H9 (cell line): ENCODE results near the gene UHRF1. TPM values are rescaled to one million over a fixed set of nuclear protein-coding genes. Genes with fewer than 3 reads are reported as not detected.

Experiments
- DNase-seq: peaks from one replicate; pipeline ENCODE4 v3.0.0-alpha.2; 2017
- H2AFZ ChIP-seq: one replicate; pipeline ENCODE4 v1.6.1; 2013; ENCODE audit warnings: mild to moderate bottlenecking, low read length, control low read depth, moderate library complexity
- H2AK5ac ChIP-seq: 2 replicates; pipeline ENCODE4 v1.6.1; 2013; ENCODE audit warnings: low read length, control low read depth, mixed read lengths; ENCODE audit not compliant: insufficient read length
- H2BK120ac ChIP-seq: one replicate; pipeline ENCODE4 v1.6.1; 2013; ENCODE audit warnings: low read depth, mild to moderate bottlenecking, low read length, control low read depth, inconsistent platforms; ENCODE audit not compliant: poor library complexity, severe bottlenecking
- H2BK12ac ChIP-seq: 2 replicates; pipeline ENCODE4 v1.6.1; 2013; ENCODE audit warnings: low read length, control low read depth, mixed read lengths, low read depth; ENCODE audit not compliant: insufficient read length
- H2BK15ac ChIP-seq: 2 replicates; pipeline ENCODE4 v1.6.1; 2013; ENCODE audit warnings: low read depth, low read length, control low read depth
- H2BK20ac ChIP-seq: one replicate; pipeline ENCODE4 v1.6.1; 2013; ENCODE audit warnings: low read depth, mild to moderate bottlenecking, low read length, control low read depth, inconsistent platforms; ENCODE audit not compliant: poor library complexity, severe bottlenecking
- H2BK5ac ChIP-seq: 2 replicates; pipeline ENCODE4 v1.6.1; 2013; ENCODE audit warnings: low read length, control low read depth, mixed read lengths; ENCODE audit not compliant: insufficient read length
- H3K14ac ChIP-seq: 2 replicates; pipeline ENCODE4 v1.6.1; 2013; ENCODE audit warnings: low read length, control low read depth; ENCODE audit not compliant: insufficient read depth
- H3K18ac ChIP-seq: 2 replicates; pipeline ENCODE4 v1.6.1; 2013; ENCODE audit warnings: low read depth, mild to moderate bottlenecking, mixed read lengths, low read length, control low read depth; ENCODE audit not compliant: insufficient read length
- H3K23ac ChIP-seq: 2 replicates; pipeline ENCODE4 v1.6.1; 2013; ENCODE audit warnings: low read length, control low read depth, mixed read lengths, low read depth; ENCODE audit not compliant: insufficient read length
- H3K23me2 ChIP-seq: 2 replicates; pipeline ENCODE4 v1.6.1; 2013; ENCODE audit warnings: low read depth, mild to moderate bottlenecking, mixed read lengths, low read length, control low read depth; ENCODE audit not compliant: insufficient read length, poor library complexity, severe bottlenecking
- H3K27ac ChIP-seq: 2 replicates; pipeline ENCODE4 v1.5.1; 2013; ENCODE audit warnings: low read length, control low read depth, mixed read lengths, low read depth; ENCODE audit not compliant: insufficient read length
- H3K27me3 ChIP-seq: 2 replicates; pipeline ENCODE4 v1.6.1; 2013; ENCODE audit warnings: low read length, control low read depth, inconsistent platforms; ENCODE audit not compliant: insufficient read depth
- H3K4ac ChIP-seq: 2 replicates; pipeline ENCODE4 v1.6.1; 2013; ENCODE audit warnings: low read depth, mild to moderate bottlenecking, control low read depth, inconsistent platforms, low read length, moderate library complexity
- H3K4me1 ChIP-seq: 2 replicates; pipeline ENCODE4 v1.6.1; 2013; ENCODE audit warnings: low read length, control low read depth, inconsistent platforms; ENCODE audit not compliant: insufficient read depth
- H3K4me2 ChIP-seq: 2 replicates; pipeline ENCODE4 v1.6.1; 2013; ENCODE audit warnings: low read length, control low read depth, mixed read lengths; ENCODE audit not compliant: insufficient read length, insufficient read depth
- H3K56ac ChIP-seq: 2 replicates; pipeline ENCODE4 v1.6.1; 2013; ENCODE audit warnings: low read depth, mild to moderate bottlenecking, mixed read lengths, low read length, control low read depth; ENCODE audit not compliant: insufficient read length
- H3K79me1 ChIP-seq: 2 replicates; pipeline ENCODE4 v1.6.1; 2013; ENCODE audit warnings: low read depth, mild to moderate bottlenecking, moderate library complexity, low read length, control low read depth, inconsistent platforms; ENCODE audit not compliant: insufficient read depth, poor library complexity, severe bottlenecking
- H3K79me2 ChIP-seq: 2 replicates; pipeline ENCODE4 v1.6.1; 2013; ENCODE audit warnings: low read length, control low read depth, inconsistent platforms; ENCODE audit not compliant: insufficient read depth
- H3K9ac ChIP-seq: 2 replicates; pipeline ENCODE4 v1.6.1; 2013; ENCODE audit warnings: low read length, control low read depth, mixed read lengths; ENCODE audit not compliant: insufficient read length; ENCODE audit errors: extremely low read depth
- H3K9me3 ChIP-seq: one replicate; pipeline ENCODE4 v1.6.1; 2013; ENCODE audit warnings: low read depth, low read length, inconsistent platforms; ENCODE audit not compliant: control insufficient read depth
- H3T11ph ChIP-seq: one replicate; pipeline ENCODE4 v1.6.1; 2013; ENCODE audit warnings: mild to moderate bottlenecking, low read length, control low read depth, inconsistent platforms
- H4K20me1 ChIP-seq: one replicate; pipeline ENCODE4 v1.6.1; 2013; ENCODE audit not compliant: control insufficient read depth, insufficient read length, insufficient read depth
- H4K5ac ChIP-seq: 2 replicates; pipeline ENCODE4 v1.6.1; 2013; ENCODE audit warnings: low read depth, mild to moderate bottlenecking, mixed read lengths, low read length, control low read depth; ENCODE audit not compliant: insufficient read length
- H4K8ac ChIP-seq: replicated peaks from 2 replicates; pipeline ENCODE4 v1.6.1; 2013; ENCODE audit warnings: low read length, control low read depth, mixed read lengths, low read depth; ENCODE audit not compliant: insufficient read length
- H4K91ac ChIP-seq: 2 replicates; pipeline ENCODE4 v1.6.1; 2013; ENCODE audit warnings: low read depth, mild to moderate bottlenecking, moderate library complexity, mixed read lengths, low read length, control low read depth; ENCODE audit not compliant: insufficient read length
- H3K27ac Mint-ChIP-seq, 3 experiments: 2 replicates in 2 of 3; 3 replicates in 1 of 3; pipeline ENCODE4 v1.8.0; 2020 to 2021; ENCODE audit warnings: mixed read lengths in 3 of 3, mild to moderate bottlenecking in 1 of 3, moderate library complexity in 1 of 3
- H3K27me3 Mint-ChIP-seq: 2 replicates; pipeline ENCODE4 v1.8.0; 2021; ENCODE audit warnings: low read depth, mild to moderate bottlenecking, moderate library complexity, mixed read lengths
- H3K36me3 Mint-ChIP-seq, 3 experiments: 2 replicates in 2 of 3; 3 replicates in 1 of 3; pipeline ENCODE4 v1.8.0; 2020 to 2021; ENCODE audit warnings: low read depth in 3 of 3, mixed read lengths in 3 of 3; ENCODE audit not compliant: insufficient read depth in 1 of 3
- H3K4me1 Mint-ChIP-seq, 2 experiments: 2 replicates each; pipeline ENCODE4 v1.8.0; 2020; ENCODE audit warnings: mixed read lengths in 2 of 2
- H3K4me3 Mint-ChIP-seq, 2 experiments: 2 replicates in 1 of 2; 3 replicates in 1 of 2; pipeline ENCODE4 v1.8.0; 2020 to 2021; ENCODE audit warnings: mild to moderate bottlenecking in 2 of 2, mixed read lengths in 2 of 2, moderate library complexity in 1 of 2
- H3K9me3 Mint-ChIP-seq, 2 experiments: 2 replicates in 1 of 2; 3 replicates in 1 of 2; pipeline ENCODE4 v1.8.0; 2020; ENCODE audit warnings: mild to moderate bottlenecking in 2 of 2, mixed read lengths in 2 of 2, moderate library complexity in 1 of 2
- WGBS: extraction: QIAGEN DNeasy Blood & Tissue Kit; methylation state at CpG from one replicate; pipeline ENCODE4 v1.1.7; 2013; ENCODE audit warnings: missing lambda C conversion rate, low lambda C conversion rate, mixed read lengths; ENCODE audit not compliant: insufficient read length; ENCODE audit errors: extremely low coverage; 5-methylcytosine and 5-hydroxymethylcytosine counted together
- total RNA-seq: library from RNA; stranded (reverse); gene quantifications from 2 replicates; pipeline ENCODE4 v1.2.1, GENCODE V29; 2021
- TF ChIP-seq, protein P1 (sequence below): fragments of 200-600 bp; sonication (generic); conservative IDR thresholded peaks from 3 replicates; pipeline ENCODE4 v1.8.0; 2021; ENCODE audit warnings: antibody characterized with exemption, mild to moderate bottlenecking

The UHRF1 gene
- total RNA-seq, 1 experiment from 2014 or later = 106 TPM

- Histone ChIP-seq H4K5ac (no peak overlapping the region), H4K8ac (no peak overlapping the region), H4K20me1 (no peaks in the 10 kb centered on the region), H3K4me1 (peaks cover 3% of the 10 kb centered on the region; the same call in 1 of the 2 replicates), H2AK5ac (no peak overlapping the region), H4K91ac (no peak overlapping the region), H3K9me3 (no peaks in the 10 kb centered on the region), H3K23ac (no peak overlapping the region), H3K79me1 (peaks cover 6% of the 10 kb centered on the region), H3K27me3 (no peaks in the 10 kb centered on the region), H2BK120ac (no peak overlapping the region), H3K4ac (no peak overlapping the region), H3K56ac (no peak overlapping the region), H2BK20ac (no peak overlapping the region), H3K18ac (no peak overlapping the region), H2BK12ac (no peak overlapping the region), H2BK5ac (no peak overlapping the region), H3K9ac (no peak overlapping the region), H3T11ph (no peak overlapping the region), H2AFZ (no peak overlapping the region), H2BK15ac (no peak overlapping the region), H3K27ac (no peak overlapping the region), H3K79me2 (no peaks in the 10 kb centered on the region; the same call in 1 of the 2 replicates), H3K4me2 (no peak overlapping the region), H3K23me2 (peaks cover 3% of the 10 kb centered on the region), H3K14ac (no peak overlapping the region)
- Mint-ChIP-seq H3K27ac (peak overlapping the region in 1 of 3 experiments; percentile 64; a peak in 3 of 7 replicates), H3K4me3 (no peak overlapping the region), H3K9me3 (no peaks in the 10 kb centered on the region), H3K4me1 (peaks cover 7 to 9% of the 10 kb centered on the region in 2 experiments), H3K27me3 (no peaks in the 10 kb centered on the region), H3K36me3 (peaks cover 17 to 68% (median 50%) of the 10 kb centered on the region in 3 experiments; a peak in 6 of 7 replicates)
- WGBS = no CpG with 5 or more reads among the region's 22 CpGs
- TF ChIP-seq, protein P1, sequence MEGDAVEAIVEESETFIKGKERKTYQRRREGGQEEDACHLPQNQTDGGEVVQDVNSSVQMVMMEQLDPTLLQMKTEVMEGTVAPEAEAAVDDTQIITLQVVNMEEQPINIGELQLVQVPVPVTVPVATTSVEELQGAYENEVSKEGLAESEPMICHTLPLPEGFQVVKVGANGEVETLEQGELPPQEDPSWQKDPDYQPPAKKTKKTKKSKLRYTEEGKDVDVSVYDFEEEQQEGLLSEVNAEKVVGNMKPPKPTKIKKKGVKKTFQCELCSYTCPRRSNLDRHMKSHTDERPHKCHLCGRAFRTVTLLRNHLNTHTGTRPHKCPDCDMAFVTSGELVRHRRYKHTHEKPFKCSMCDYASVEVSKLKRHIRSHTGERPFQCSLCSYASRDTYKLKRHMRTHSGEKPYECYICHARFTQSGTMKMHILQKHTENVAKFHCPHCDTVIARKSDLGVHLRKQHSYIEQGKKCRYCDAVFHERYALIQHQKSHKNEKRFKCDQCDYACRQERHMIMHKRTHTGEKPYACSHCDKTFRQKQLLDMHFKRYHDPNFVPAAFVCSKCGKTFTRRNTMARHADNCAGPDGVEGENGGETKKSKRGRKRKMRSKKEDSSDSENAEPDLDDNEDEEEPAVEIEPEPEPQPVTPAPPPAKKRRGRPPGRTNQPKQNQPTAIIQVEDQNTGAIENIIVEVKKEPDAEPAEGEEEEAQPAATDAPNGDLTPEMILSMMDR = no peak
- no peak for DNase-seq
Observed at GRCh38 chr19:4929186-4929585, 19.9 kb downstream of the UHRF1 start.
